Left lobe of liver (tissue), 2 donors: ENCODE results near the gene C1orf56. TPM values are rescaled to one million over a fixed set of nuclear protein-coding genes. Genes with fewer than 3 reads are reported as not detected.

ENCODE experiments used
- ATAC-seq: fragments of 200-7000 bp; cut with Tn5 transposase; one replicate; pipeline ENCODE4 v1.9.1; 2020; ENCODE audit warnings: mild to moderate bottlenecking, moderate library complexity
- DNase-seq: peaks from one replicate; pipeline ENCODE4 v3.0.0-alpha.2; 2020; ENCODE audit warnings: low spot score
- total RNA-seq: library from RNA; stranded (reverse); gene quantifications from one replicate; pipeline ENCODE4 v1.2.1, GENCODE V29; 2021
- donor health status: DM: no; HTN: no; CAD: no; lungs with moderate emphysema.
- donor health status: DM: no; HTN: yes; CAD: no.

Gene C1orf56
- 4.3 TPM for total RNA-seq

- ATAC-seq (peak; percentile 80), DNase-seq (peak; percentile 79)
Observed at GRCh38 chr1:151047591-151047924, at the start of gene C1orf56. TSS of gene C1orf56 (plus strand) at chr1:151047751. CDS start at chr1:151047848, 97 bp downstream.

GRCh38 chr1:150997949-150998348 is 49.6 kb upstream of the C1orf56 start:
- DNase-seq (no peak), ATAC-seq (no peak)

- ATAC-seq (no peak), DNase-seq (no peak)
Observed at GRCh38 chr1:150999051-150999674, 48.4 kb upstream of the C1orf56 start.

GRCh38 chr1:150999926-151000325 is 47.6 kb upstream of the C1orf56 start:
- ATAC-seq, result no peak
- DNase-seq, result no peak

GRCh38 chr1:151000408-151000807 is 47.1 kb upstream of the C1orf56 start:
- ATAC-seq, result no peak
- DNase-seq, result no peak

GRCh38 chr1:151001602-151002001 is 45.9 kb upstream of the C1orf56 start:
- DNase-seq (no peak), ATAC-seq (no peak)

- no peak for DNase-seq
- ATAC-seq, result no peak
Observed at GRCh38 chr1:151002051-151002450, 45.5 kb upstream of the C1orf56 start.

GRCh38 chr1:151002611-151003010 is 44.9 kb upstream of the C1orf56 start:
- ATAC-seq (no peak), DNase-seq (no peak)

- ATAC-seq (no peak), DNase-seq (no peak)
Observed at GRCh38 chr1:151003180-151003579, 44.4 kb upstream of the C1orf56 start.

GRCh38 chr1:151005729-151006319 is 41.7 kb upstream of the C1orf56 start:
- ATAC-seq (no peak), DNase-seq (no peak)

GRCh38 chr1:151006327-151007052 is 41.1 kb upstream of the C1orf56 start, which contains the start of gene MINDY1:
TSS of gene MINDY1 (minus strand) at chr1:151006902. CDS start at chr1:151002617, 4,285 bp downstream.
- DNase-seq, result peak; percentile 77

GRCh38 chr1:151007853-151008243 is 39.7 kb upstream of the C1orf56 start:
- ATAC-seq (no peak), DNase-seq (no peak)

More at GRCh38 chr1:151006327-151007052, 41.1 kb upstream of the C1orf56 start, which contains the start of gene MINDY1:
- ATAC-seq, result peak; percentile 68

- peak; percentile 98 for DNase-seq
- peak; percentile 80 for ATAC-seq
Observed at GRCh38 chr1:151008244-151009205, 39.0 kb upstream of the C1orf56 start, which contains the start of gene PRUNE1. TSS of gene PRUNE1 (plus strand) at chr1:151008449. CDS start at chr1:151008633, 184 bp downstream.

- no peak for ATAC-seq
- no peak for DNase-seq
Observed at GRCh38 chr1:151009206-151009587, 38.4 kb upstream of the C1orf56 start.

- no peak for ATAC-seq
Observed at GRCh38 chr1:151009674-151010345, 37.7 kb upstream of the C1orf56 start.

GRCh38 chr1:151010346-151010726 is 37.2 kb upstream of the C1orf56 start:
- no peak for DNase-seq
- no peak for ATAC-seq

More at GRCh38 chr1:151009674-151010345, 37.7 kb upstream of the C1orf56 start:
- no peak for DNase-seq

- DNase-seq, result no peak
- ATAC-seq, result no peak
Observed at GRCh38 chr1:151011154-151011850, 36.2 kb upstream of the C1orf56 start.

- DNase-seq (peak; percentile 84), ATAC-seq (peak; percentile 71)
Observed at GRCh38 chr1:151012684-151013471, 34.7 kb upstream of the C1orf56 start.

GRCh38 chr1:151013518-151013917 is 34.0 kb upstream of the C1orf56 start:
- DNase-seq (no peak), ATAC-seq (peak; percentile 22)
